Right atrium auricular region (tissue), 2 donors: ENCODE results near the gene MICAL2. TPM values are rescaled to one million over a fixed set of nuclear protein-coding genes. Genes with fewer than 3 reads are reported as not detected.

Experiments
- DNase-seq: peaks from one replicate; pipeline ENCODE4 v3.0.0-alpha.2; 2019; ENCODE audit warnings: low spot score
- H3K27ac ChIP-seq, 2 donors: fragments of 200-600 bp; sonication (generic); 1 replicate in 1 of 2; 2 replicates in 1 of 2; pipeline ENCODE4 v1.5.1; 2016 to 2019
- H3K27me3 ChIP-seq, 2 donors: fragments of 200-600 bp; sonication (generic); one replicate each; pipeline versions ENCODE4 v1.5.1 to v1.6.0; 2017 to 2019
- H3K36me3 ChIP-seq: fragments of 200-600 bp; sonication (generic); one replicate; pipeline ENCODE4 v1.5.1; 2016
- H3K4me1 ChIP-seq, 2 donors: fragments of 200-600 bp; sonication (generic); one replicate each; pipeline versions ENCODE4 v1.5.1 to v1.6.0; 2017 to 2019
- H3K4me3 ChIP-seq, 2 donors: fragments of 200-600 bp; sonication (generic); 1 replicate in 1 of 2; 2 replicates in 1 of 2; pipeline ENCODE4 v1.5.1; 2017 to 2019; ENCODE audit warnings: mild to moderate bottlenecking in 1 of 2, moderate library complexity in 1 of 2
- H3K9me3 ChIP-seq, 2 donors: fragments of 200-600 bp; sonication (generic); one replicate each; pipeline ENCODE4 v1.5.1; 2019
- CTCF ChIP-seq, 2 donors: fragments of 200-600 bp; sonication (generic); IDR thresholded peaks; one replicate each; pipeline ENCODE4 v1.5.1; 2019; ENCODE audit warnings: antibody characterized with exemption in 2 of 2
- total RNA-seq, 2 donors: library from RNA; depleted of rRNA; stranded (reverse); fragments of >200 nt; gene quantifications; one replicate each; pipeline ENCODE4 v1.1.0, GENCODE V29; 2016

The MICAL2 gene
- total RNA-seq, 2 donors from 2014 or later: 77.6 to 84.5 TPM

GRCh38 chr11:12099132-12099873, 11.1 kb upstream of the MICAL2 start:
- no peaks in the 10 kb centered on the region for H3K27me3 ChIP-seq
- H3K36me3 ChIP-seq: no peaks in the 10 kb centered on the region
- peaks cover 0 to 44% of the 10 kb centered on the region in 2 donors for H3K4me1 ChIP-seq
- no peak overlapping the region for H3K27ac ChIP-seq
- TF ChIP-seq CTCF (IDR thresholded peaks at IDR 0.05): no peak
- no peak for DNase-seq
- H3K9me3 ChIP-seq: no peaks in the 10 kb centered on the region
- no peak overlapping the region for H3K4me3 ChIP-seq

GRCh38 chr11:12100429-12100828, 10.0 kb upstream of the MICAL2 start:
- Histone ChIP-seq H3K27ac (no peak overlapping the region), H3K4me3 (no peak overlapping the region), H3K4me1 (peaks cover 0 to 43% of the 10 kb centered on the region in 2 donors), H3K36me3 (no peaks in the 10 kb centered on the region), H3K27me3 (no peaks in the 10 kb centered on the region), H3K9me3 (no peaks in the 10 kb centered on the region)
- no peak for DNase-seq
- no peak for TF ChIP-seq CTCF (IDR thresholded peaks at IDR 0.05)

GRCh38 chr11:12100841-12101242, 9.5 kb upstream of the MICAL2 start:
- H3K4me3 ChIP-seq: no peak overlapping the region
- DNase-seq: no peak
- H3K9me3 ChIP-seq: no peaks in the 10 kb centered on the region
- no peak for TF ChIP-seq CTCF (IDR thresholded peaks at IDR 0.05)
- peaks cover 0 to 43% of the 10 kb centered on the region in 2 donors for H3K4me1 ChIP-seq
- peak overlapping the region in 1 of 2 donors; percentile 48 for H3K27ac ChIP-seq
- no peaks in the 10 kb centered on the region for H3K36me3 ChIP-seq
- H3K27me3 ChIP-seq: no peaks in the 10 kb centered on the region

GRCh38 chr11:12101318-12101717, 9.1 kb upstream of the MICAL2 start:
- no peak for DNase-seq
- no peak overlapping the region for H3K4me3 ChIP-seq
- H3K9me3 ChIP-seq: no peaks in the 10 kb centered on the region
- peaks cover 0 to 48% of the 10 kb centered on the region in 2 donors for H3K4me1 ChIP-seq
- no peaks in the 10 kb centered on the region for H3K27me3 ChIP-seq
- no peaks in the 10 kb centered on the region for H3K36me3 ChIP-seq
- no peak for TF ChIP-seq CTCF (IDR thresholded peaks at IDR 0.05)
- peak overlapping the region in 1 of 2 donors; percentile 48 for H3K27ac ChIP-seq

GRCh38 chr11:12102588-12103410, 7.6 kb upstream of the MICAL2 start:
- no peak for TF ChIP-seq CTCF (IDR thresholded peaks at IDR 0.05)
- Histone ChIP-seq H3K9me3 (no peaks in the 10 kb centered on the region), H3K4me1 (peaks cover 0 to 52% of the 10 kb centered on the region in 2 donors), H3K27ac (no peak overlapping the region), H3K4me3 (no peak overlapping the region), H3K27me3 (no peaks in the 10 kb centered on the region), H3K36me3 (no peaks in the 10 kb centered on the region)
- no peak for DNase-seq
